Endodermal cell (in vitro differentiated cells): ENCODE measurements around the gene CDH4. TPM values are rescaled to one million over a fixed set of nuclear protein-coding genes. Genes with fewer than 3 reads are reported as not detected.

ENCODE experiments used
- DNase-seq: peaks from one replicate; pipeline ENCODE4 v3.0.0-alpha.2; 2017
- H3K27ac ChIP-seq: 2 replicates; pipeline ENCODE4 v1.5.1; 2013; ENCODE audit warnings: mild to moderate bottlenecking, low read depth, low read length, moderate library complexity
- H3K27me3 ChIP-seq: 2 replicates; pipeline ENCODE4 v1.6.1; 2013; ENCODE audit warnings: mild to moderate bottlenecking, low read length, moderate library complexity; ENCODE audit not compliant: insufficient read depth, control insufficient read depth, poor library complexity, severe bottlenecking
- H3K36me3 ChIP-seq: 2 replicates; pipeline ENCODE4 v1.7.0; 2013; ENCODE audit warnings: mild to moderate bottlenecking, low read length, moderate library complexity; ENCODE audit not compliant: control insufficient read depth, insufficient read depth
- H3K4me1 ChIP-seq: one replicate; pipeline ENCODE4 v1.7.0; 2013; ENCODE audit warnings: low read length; ENCODE audit not compliant: control insufficient read depth, insufficient read depth
- H3K4me3 ChIP-seq: 2 replicates; pipeline ENCODE4 v1.5.1; 2013; ENCODE audit warnings: mild to moderate bottlenecking, low read length, moderate library complexity
- H3K9ac ChIP-seq: 2 replicates; pipeline ENCODE4 v1.6.1; 2013; ENCODE audit warnings: mild to moderate bottlenecking, low read length, moderate library complexity; ENCODE audit not compliant: poor library complexity, severe bottlenecking; ENCODE audit errors: extremely low read depth
- H3K9me3 ChIP-seq: 2 replicates; pipeline ENCODE4 v1.6.1; 2013; ENCODE audit warnings: mild to moderate bottlenecking, low read length, moderate library complexity; ENCODE audit not compliant: control insufficient read depth
- H3K27ac Mint-ChIP-seq: 2 replicates; pipeline ENCODE4 v1.8.0; 2020; ENCODE audit warnings: mixed read lengths
- H3K27me3 Mint-ChIP-seq: 2 replicates; pipeline ENCODE4 v1.8.0; 2021; ENCODE audit warnings: mild to moderate bottlenecking, mixed read lengths; ENCODE audit not compliant: insufficient read depth
- H3K36me3 Mint-ChIP-seq: 2 replicates; pipeline ENCODE4 v1.8.0; 2020; ENCODE audit warnings: low read depth, mixed read lengths
- H3K4me1 Mint-ChIP-seq: 2 replicates; pipeline ENCODE4 v1.8.0; 2020; ENCODE audit warnings: mixed read lengths
- H3K4me3 Mint-ChIP-seq: 2 replicates; pipeline ENCODE4 v1.8.0; 2020; ENCODE audit warnings: mild to moderate bottlenecking, moderate library complexity, mixed read lengths
- H3K9me3 Mint-ChIP-seq: 2 replicates; pipeline ENCODE4 v1.8.0; 2020; ENCODE audit warnings: mild to moderate bottlenecking, mixed read lengths
- CTCF ChIP-seq: fragments of 200-600 bp; sonication (generic); conservative IDR thresholded peaks from 2 replicates; pipeline ENCODE4 v1.5.0; 2021; ENCODE audit warnings: antibody characterized with exemption, mild to moderate bottlenecking
- WGBS, 2 experiments: methylation state at CpG; one replicate each; pipeline versions ENCODE4 v1.1.5 to v1.1.7; 2013; ENCODE audit warnings: missing lambda C conversion rate in 2 of 2, mixed read lengths in 1 of 2; ENCODE audit not compliant: insufficient coverage in 1 of 2, insufficient read length in 1 of 2; 5-methylcytosine and 5-hydroxymethylcytosine counted together
- total RNA-seq, 2 donors: library from RNA; stranded (reverse); fragmentation: NEBNext Ultra II Directional in 1 of 2; extraction: Animal tissue kit (Norgen Biotek cat#: 25700) in 1 of 2; gene quantifications; 2 replicates in 1 of 2; 3 replicates in 1 of 2; pipeline ENCODE4 v1.2.1, GENCODE V29; 2021

The CDH4 gene
- total RNA-seq, 2 donors from 2014 or later = 1.8 to 5.8 TPM

- Mint-ChIP-seq H3K27ac (no peak overlapping the region), H3K27me3 (peaks cover 8% of the 10 kb centered on the region), H3K9me3 (no peaks in the 10 kb centered on the region), H3K4me1 (no peaks in the 10 kb centered on the region), H3K4me3 (no peak overlapping the region), H3K36me3 (no peaks in the 10 kb centered on the region)
- no peaks in the 10 kb centered on the region for H3K27me3 ChIP-seq
- no peak for TF ChIP-seq CTCF
- H3K4me3 ChIP-seq = no peak overlapping the region
- peaks cover 7% of the 10 kb centered on the region for H3K9me3 ChIP-seq
- H3K9ac ChIP-seq = no peak overlapping the region
- no peak for DNase-seq
- no peaks in the 10 kb centered on the region for H3K4me1 ChIP-seq
- no peaks in the 10 kb centered on the region for H3K36me3 ChIP-seq
- H3K27ac ChIP-seq = no peak overlapping the region
- 85 to 90% methylated on average over 22 to 23 of the region's 23 CpGs for whole genome bisulfite sequencing, 2 experiments
These were observed 388.2 kb downstream of the CDH4 start for GRCh38 chr20:61640131-61640870.

- Histone ChIP-seq H3K4me1 (no peaks in the 10 kb centered on the region), H3K36me3 (no peaks in the 10 kb centered on the region), H3K27me3 (no peaks in the 10 kb centered on the region), H3K9me3 (peaks cover 7% of the 10 kb centered on the region), H3K4me3 (no peak overlapping the region), H3K27ac (no peak overlapping the region), H3K9ac (no peak overlapping the region)
- Mint-ChIP-seq H3K27me3 (peaks cover 8% of the 10 kb centered on the region), H3K4me3 (no peak overlapping the region), H3K27ac (no peak overlapping the region), H3K9me3 (no peaks in the 10 kb centered on the region), H3K36me3 (no peaks in the 10 kb centered on the region), H3K4me1 (no peaks in the 10 kb centered on the region)
- no peak for TF ChIP-seq CTCF
- 89 to 93% methylated on average over 7 to 11 of the region's 11 CpGs for WGBS, 2 experiments
- DNase-seq = no peak
These were observed 388.8 kb downstream of the CDH4 start for GRCh38 chr20:61640871-61641245.

- H3K4me3 ChIP-seq = no peak overlapping the region
- 91 to 97% methylated on average over 12 of the region's 12 CpGs for WGBS, 2 experiments
- Mint-ChIP-seq H3K9me3 (no peaks in the 10 kb centered on the region), H3K36me3 (no peaks in the 10 kb centered on the region), H3K4me1 (peaks cover 9% of the 10 kb centered on the region), H3K27ac (no peak overlapping the region), H3K27me3 (peaks cover 18% of the 10 kb centered on the region), H3K4me3 (no peak overlapping the region)
- no peaks in the 10 kb centered on the region for H3K36me3 ChIP-seq
- no peaks in the 10 kb centered on the region for H3K27me3 ChIP-seq
- no peaks in the 10 kb centered on the region for H3K4me1 ChIP-seq
- H3K27ac ChIP-seq = no peak overlapping the region
- no peak for TF ChIP-seq CTCF
- H3K9ac ChIP-seq = no peak overlapping the region
- DNase-seq = no peak
- peaks cover 7% of the 10 kb centered on the region for H3K9me3 ChIP-seq
These were observed 391.8 kb downstream of the CDH4 start for GRCh38 chr20:61643656-61644377.
